ENCODE data around the gene SNX15.
A peak's percentile ranks its signal among the peaks of the same experiment; 100 is the strongest.

The SNX15 gene

DNA sequence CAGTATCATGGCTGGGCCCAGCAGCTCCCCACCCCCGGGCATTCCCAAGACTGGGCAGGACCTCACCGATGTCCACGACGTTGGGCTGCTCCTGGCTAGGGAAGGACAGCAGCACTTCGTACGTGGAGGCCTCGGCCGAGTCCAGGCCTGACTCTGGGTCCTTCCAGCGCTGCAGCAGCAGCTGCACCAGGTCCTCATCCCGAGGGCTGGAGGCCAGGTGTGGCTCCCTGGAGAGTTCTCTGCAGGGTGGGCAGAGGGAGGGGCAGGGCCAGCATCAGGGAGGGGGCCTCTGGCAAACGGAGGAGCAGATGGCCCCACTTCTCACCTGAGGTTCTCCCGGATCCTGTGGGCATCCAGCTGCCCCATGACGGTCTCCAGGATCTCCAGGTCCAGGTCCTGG lies 30.8 kb downstream of the SNX15 start:
- DNase-seq: no peak

DNA sequence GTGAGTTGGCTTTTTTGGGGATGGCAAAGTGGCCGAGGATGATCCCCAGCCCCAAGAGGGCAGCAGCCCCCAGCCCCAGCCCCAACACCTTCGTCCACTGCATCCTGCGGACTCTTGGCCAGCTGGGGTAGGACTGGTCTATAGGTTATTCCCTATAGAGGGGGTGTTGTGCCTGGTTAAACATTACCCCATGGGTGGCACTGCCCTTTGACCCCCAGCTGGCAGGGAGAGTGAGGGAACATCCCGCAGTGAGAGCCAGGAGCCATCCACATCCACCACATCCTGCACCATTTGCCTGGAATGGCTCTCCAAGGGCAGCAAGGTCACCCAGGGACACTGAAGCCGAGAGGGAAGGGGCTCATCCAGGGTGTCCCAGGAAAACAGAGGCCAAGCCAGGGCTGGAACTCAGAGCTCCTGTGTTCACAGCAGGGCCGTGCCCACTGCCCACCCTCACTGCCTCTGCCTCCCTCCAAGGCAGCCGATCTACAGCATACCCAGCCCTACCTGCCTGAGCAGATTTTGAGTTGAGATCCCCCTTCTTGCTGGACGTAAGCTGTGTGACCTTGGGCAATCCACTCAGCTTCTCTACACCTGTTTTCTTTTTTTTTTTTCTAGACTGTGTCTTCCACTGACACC lies 31.3 kb downstream of the SNX15 start, which contains the start of gene NAALADL1:
Gene NAALADL1 (minus strand): TSS at position 135 of the 636 bp plus-strand sequence. CDS start 32 bp downstream, at position 103.
- DNase-seq: no peak

DNA sequence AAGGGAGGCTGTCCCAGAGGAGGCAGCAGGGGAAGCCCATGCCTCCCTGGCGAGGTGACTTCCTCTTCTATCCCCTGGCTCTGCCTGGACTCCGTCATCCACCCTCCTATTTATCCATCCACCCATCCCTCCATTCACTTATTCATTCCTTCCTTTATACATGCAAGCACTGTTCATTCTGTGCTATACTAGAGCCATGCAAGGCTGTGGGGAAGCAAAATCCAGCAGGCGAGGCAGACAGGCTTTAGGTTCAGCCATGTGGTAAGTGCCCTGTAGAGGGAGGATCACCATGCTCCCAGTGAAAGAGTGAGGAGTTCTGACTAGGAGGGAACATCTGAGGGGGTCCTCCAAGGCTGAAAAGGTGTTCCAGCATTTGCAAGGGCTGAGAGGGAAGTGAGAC lies 32.3 kb downstream of the SNX15 start:
- DNase-seq: no peak

DNA sequence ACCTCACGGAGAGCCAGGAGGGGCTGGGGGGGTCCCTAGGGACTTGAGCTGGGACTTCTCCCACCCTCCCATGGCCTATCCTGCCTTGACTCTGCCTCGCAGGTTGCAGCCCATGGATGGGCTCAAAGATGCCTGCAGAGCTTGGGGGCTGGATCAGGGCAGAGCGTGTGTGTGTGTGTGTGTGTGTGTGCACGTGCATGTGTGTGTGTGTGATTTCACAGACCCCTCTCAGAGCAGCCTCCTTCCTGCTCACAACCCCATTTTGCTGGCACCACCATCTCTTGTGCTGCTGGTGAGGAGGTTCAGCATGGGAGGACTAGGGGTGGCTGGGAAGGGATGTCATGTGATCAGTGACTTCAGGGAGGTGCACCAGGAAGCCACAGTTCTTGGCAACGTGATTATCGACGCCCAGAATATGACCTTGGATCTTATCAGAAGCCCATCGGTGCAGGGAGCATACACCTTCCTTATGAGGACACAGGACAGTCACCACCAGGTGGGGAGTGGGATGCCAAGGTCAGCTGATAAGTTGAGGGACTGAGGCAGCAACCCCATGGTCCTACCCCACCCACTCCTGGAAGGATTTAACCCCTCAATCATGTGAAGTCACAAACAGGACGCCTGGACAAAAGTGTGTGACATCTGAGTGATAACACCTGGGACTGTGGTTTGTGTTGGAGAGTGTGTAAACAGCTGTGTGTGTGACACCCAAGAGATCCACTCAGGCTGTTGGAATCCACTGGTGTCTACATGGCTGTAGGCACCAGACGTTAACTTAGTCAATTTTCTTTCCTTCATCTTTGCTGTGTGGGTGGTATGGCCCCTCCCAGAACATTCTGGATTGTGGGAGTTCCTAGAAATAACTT lies 33.0 kb downstream of the SNX15 start:
- DNase-seq: no peak

DNA sequence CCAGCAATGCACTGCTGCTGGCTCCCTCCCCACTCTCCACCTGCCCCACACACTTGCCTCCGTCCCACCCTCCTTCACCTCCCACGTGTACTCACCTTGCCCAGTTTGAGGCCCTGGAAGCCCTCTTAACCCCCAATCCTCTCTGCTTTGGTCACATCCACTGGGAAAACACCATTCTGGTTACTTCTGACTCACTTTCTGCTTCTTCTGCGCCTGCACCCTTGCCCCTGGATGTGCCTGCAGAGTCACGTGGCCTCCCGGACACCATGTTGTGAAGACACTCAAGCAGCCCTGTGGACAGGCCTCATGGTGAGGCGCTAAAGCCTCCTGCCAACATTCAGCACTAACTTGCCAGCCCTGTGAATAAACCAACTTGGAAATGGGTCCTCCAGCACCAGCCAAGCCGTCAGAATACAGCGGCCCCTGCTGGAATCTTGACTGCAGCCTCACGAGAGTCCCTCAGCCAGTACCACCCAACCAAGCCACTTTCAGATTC lies 33.7 kb downstream of the SNX15 start:
- no peak for DNase-seq

DNA sequence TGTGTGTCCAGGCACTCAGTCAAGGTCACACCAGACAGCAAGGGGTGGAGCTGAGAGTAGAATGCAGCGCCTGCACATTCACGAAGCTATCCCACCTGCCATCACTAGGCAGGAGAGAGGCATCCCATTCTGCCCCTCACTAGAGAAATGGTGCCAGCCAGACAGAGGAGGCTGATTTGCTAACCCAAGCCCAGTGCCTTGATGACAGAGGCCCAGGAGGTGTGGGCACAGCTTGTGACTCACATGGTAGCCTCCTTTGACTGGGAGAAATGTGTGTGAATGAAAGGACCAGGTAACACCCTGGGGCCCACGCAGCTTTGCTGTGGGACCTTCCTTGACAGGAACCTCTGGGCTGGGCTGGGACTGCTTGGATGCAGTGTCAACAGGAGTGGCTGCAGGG lies 36.3 kb downstream of the SNX15 start:
- DNase-seq: no peak

DNA sequence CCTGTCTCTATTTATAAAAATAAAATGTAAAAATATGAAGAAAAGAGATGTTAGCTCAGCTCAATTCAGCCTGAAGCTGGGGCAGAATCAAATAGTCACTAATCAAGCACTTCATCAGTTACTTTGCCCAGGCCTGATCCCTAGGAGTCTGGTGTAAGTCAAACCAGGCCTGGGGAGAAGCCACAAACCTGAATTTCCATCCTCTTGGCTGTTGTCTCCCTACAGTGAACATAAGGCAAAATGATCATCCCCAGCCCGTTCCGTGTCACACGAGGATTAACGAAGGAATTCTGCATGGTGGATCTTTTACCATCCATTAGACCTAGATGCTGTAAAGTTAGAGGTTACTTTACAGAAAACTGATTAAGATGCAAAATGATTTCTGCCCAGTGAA lies 37.6 kb downstream of the SNX15 start:
- DNase-seq: no peak

DNA sequence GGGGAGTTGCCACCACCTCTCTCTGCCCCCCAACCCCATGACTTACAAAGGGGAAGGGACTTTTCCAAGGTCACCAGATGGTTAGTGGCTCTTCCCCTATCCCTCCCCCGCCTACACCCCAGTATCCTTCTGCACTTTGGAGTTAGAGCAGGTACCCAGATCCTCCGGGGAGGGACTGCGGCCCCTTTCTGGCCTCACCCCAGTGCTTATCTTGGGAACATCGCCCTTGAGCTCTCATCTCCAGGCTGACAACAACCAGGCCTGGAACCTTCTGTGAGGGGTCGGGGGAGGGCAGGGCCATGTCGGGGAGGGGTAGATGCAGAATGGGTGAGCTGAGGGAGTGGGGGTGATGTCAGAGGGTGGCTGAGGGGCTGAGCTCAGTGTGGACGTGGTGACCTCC lies 38.6 kb downstream of the SNX15 start:
- no peak for DNase-seq

DNA sequence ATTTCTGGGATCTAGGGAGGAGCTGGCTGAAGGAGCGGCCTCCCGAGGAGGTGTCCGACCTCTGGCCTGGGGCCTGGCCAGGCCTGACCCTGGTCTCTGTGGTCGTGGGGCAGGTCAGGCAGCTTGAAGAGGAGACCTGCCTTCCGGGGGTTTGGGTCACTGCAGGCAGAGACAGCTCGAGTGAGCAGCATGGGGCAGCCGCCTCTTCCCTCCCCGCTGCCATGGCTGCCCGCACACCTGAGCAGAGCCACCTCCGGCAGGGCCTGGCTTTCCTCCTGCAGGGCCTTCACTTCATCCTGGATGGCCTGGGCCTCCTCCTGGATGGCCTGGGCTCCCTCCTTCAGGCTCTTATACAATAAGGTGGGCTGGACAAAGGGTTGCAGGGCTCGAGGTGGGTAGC lies 39.1 kb downstream of the SNX15 start:
- DNase-seq: no peak

DNA sequence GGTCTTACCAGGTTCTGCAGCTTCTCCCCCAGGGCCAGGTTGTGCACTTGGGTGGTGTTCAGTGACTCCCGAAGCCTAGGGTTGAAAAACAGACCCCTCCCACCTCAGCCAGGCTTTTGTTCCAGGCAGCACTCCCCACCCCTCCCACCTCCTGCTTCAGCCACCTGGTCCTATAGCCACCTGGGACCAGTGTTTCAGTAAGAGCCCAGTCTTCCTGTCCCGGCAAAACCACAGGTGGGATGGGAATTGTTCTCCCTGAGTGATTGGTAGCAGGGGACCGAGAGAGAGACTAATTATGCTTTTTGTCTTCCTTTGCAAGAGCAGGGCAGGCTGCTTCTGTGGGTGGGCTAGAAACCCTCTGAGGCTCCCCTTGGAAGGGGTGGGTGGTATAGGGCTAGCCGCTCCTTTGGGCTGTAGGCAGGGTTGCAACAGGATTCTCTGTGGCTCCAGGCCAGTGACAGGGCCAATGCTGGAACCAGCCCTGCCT lies 39.6 kb downstream of the SNX15 start:
- DNase-seq: peak; percentile 47

DNA sequence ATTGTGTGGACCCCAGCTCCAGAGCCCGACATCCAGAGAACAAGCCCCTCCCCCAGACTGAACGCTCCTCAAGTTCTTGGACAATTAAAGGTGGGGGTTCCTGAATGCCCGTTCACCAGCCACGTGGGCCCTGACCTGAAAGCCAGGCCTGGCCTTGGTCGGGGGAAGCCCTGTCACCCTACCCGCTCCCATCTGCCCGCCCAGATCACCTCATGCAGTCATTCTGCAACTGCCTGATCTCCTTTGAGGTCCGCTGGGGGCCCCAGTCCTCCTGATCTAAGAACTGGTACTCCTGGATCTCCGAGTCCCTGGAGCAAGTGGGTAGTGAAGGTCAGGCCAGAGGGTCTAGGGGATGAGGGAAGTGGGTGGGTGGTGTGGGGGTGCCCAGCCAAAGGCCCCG lies 40.2 kb downstream of the SNX15 start:
- no peak for DNase-seq

DNA sequence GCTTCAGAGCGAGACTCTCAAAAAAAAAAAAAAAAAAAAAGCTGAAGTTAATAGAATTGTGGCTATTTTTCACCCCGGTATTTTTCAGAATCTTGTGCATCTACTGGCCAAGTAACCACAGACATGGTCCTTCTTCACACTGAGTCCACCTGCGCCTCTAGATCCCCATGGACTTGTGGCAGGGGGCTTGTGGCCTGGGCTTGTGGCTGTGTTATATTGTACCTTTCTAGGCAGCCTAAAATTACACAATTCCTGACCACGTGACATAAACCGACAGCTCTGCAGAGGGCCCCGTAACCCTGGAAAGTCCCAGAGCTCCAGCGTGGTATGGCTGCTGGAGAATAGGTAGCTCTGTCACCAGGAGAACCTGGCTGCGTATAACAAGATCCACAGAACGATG lies 42.0 kb downstream of the SNX15 start:
- no peak for DNase-seq

DNA sequence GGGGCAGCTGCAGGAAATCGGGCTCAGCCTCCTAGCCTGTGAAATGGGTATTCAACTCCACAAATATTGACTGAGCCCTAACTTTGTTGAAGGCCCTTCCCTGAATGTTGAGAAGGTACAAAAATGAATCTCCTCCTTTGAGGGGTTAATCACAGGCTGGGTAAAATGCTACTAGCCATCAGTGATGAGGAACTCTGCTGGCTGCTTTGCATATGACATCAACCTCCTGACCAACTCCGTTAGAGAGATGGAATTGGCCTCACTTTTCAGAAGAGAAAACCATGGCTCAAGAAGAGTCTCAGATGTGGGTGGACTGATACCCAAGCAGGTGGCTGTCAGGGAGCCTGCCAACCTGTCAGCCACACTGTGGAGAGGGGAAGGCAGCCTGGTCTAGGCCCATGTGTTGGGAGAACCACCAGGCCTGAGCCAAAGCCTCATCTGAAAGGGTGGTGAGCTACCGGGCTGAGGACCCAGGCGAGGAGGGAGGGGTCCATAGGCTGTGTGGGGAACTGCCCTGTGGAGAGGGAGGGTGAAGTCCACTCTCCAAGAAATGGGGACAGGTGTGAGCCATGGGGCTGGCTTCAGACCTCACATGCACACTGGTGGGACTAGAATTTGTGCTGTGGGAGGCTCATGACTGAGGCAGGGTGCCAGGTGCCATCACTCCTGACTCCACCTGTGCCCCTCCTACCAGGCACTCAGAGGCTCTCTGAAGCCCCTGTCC lies 44.8 kb downstream of the SNX15 start:
- no peak for DNase-seq

DNA sequence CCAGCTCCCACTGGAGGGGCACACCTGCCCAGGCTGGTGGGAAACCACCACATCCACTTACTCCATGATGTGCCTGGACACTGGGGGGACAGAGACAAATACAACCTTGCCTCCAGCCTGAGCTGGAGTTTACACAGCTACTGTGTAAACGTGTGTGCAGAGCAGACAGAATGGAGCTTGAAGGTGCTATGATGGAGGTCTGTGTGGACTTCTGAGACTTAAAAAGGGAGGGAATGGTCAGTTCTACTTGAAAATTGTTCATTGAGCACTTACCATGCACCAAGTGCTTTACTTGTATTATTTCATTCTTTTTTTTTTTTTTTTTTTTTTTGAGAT lies 45.4 kb downstream of the SNX15 start:
- DNase-seq: no peak

DNA sequence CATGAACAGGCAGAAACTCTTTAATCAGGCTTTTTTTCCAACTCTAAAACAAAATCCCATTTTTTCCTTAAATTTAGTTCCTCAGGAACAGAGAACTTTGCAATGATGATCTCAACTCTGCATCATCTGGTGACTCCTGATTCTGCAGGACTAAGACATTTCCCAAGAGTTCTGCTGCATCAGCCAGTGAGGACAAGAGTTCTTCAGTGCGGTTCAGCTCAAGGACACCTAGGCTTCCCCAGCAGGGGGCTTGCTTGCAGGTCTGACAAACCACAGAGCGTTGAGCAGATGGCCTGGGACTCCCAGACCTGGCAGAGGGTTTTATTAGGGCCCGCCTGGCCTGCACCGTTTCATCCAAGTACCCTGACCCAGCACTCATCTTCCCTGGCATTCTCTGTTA lies 50.2 kb downstream of the SNX15 start:
- no peak for DNase-seq

DNA sequence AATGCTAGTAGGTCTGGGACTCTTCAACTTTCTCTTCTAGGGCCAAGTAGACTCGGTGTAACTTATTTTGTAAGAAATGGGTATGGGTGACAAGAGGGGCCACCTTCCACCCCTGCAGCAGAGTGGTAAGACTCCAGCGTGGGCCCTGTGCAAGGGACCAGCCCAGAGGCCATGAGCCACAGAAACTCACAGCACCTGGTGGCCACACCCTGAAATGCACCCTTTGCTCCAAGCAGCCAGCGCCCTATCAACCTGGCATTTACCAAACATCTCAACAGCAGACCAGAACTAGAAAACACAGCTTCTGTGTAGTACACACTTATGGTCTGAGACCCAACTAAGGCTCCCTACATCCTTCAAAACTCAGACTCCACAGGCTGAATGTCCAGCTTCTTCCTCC lies 50.9 kb downstream of the SNX15 start:
- DNase-seq: peak; percentile 13

DNA sequence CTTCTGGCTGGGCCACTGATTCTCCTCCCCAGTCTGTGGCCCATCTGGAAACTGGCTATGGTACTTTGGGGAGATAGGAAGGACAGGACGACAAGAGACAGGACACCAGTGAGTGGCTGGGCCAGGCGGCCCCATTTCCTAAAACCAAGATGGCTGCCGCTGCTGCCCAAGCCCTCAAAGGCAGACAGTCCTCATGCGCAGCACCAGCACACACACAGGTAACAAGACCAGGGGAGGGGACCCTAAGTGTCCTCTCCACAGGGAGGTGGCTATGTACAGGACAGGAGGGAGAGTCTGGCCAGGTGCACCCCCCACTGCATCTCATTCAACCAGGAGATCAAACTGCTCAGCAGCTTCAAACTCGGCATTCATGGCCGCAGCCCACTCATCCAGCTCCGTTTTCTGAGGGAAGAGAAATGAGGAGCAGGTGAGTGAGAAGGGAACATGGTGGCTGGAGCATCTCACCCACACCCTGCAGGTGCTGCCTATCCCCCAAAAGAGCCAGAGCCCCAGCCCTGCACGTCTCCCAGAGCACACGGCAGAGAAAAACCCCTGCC lies 51.6 kb downstream of the SNX15 start:
- DNase-seq: no peak

DNA sequence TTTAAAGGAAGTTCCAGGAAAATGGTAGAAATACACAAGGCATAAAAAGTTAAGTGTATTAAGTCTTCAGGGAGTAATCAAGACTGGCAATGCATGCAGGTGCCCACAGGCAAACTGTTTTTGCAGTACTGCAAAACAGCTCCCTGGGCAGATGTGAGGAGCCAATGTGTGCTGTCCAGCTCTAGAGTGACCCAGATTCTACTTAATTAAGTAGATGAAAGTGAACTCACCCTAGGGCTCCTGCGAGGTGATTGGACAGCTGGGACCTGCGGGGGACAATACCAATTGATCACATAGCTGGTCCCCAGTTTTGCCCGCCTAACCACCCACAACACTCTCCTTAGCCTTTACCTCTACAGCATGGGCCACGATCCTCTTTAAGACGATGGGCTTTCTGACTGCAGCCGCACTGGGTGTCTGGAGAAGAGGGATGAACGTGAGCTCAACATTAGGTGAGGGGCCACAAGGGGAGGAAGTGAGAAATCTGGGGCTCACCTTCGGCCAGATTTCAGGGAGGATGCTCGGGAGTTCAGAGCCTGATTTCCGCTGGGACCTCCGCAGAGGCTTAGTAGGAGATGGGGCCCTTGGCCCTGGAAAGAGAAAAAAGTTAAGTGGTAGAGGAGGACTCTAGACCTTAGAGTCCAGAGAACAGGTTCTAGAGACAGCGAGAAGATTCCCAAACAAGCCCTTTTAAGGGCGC lies 56.0 kb downstream of the SNX15 start:
- DNase-seq: no peak

DNA sequence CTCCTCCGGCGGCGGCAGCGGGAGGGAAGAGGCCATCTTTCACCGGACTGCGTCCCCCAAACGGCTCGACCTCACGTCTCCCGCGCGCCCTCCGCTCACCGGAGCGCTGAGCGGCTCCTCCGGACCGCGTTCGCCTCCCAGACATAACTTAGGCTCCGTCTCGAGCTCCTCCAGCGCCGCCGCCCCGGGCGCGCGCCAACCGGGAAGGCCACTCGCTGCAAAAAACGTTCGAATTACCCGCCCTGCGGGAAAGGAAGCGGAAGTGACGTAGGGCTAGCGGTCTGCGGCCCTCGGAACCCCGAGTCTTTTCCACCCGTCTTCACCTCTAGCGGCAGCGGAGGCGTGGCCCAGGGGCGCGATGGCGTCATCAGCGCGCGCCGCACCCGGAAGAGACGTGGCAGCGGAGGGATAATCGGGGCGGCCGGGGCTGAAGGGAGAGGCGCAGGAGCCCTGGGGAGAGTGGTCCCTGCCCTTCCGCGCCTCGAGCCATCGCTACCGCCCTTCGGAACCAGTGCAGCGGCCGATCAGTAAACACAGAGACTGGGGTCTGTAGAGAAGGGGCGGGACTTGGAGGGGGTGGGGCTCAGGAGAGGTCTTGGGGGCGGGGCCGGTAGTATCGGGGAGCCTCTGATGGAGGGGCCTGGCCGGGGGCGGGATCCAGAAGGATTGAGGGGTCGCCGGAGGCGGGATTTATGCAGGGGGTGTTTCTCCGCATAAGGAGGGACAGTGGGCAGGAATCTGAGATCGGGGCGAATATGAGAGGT lies 56.8 kb downstream of the SNX15 start, which contains the start of the genes CDCA5 and ZFPL1:
Gene CDCA5 (minus strand): TSS at position 207 of the 764 bp plus-strand sequence. CDS start 62 bp downstream, at position 145.
Gene ZFPL1 (plus strand): TSS at position 389 of the 764 bp plus-strand sequence. CDS start 477 bp downstream, outside the sequence.
- peak; percentile 93 for DNase-seq

DNA sequence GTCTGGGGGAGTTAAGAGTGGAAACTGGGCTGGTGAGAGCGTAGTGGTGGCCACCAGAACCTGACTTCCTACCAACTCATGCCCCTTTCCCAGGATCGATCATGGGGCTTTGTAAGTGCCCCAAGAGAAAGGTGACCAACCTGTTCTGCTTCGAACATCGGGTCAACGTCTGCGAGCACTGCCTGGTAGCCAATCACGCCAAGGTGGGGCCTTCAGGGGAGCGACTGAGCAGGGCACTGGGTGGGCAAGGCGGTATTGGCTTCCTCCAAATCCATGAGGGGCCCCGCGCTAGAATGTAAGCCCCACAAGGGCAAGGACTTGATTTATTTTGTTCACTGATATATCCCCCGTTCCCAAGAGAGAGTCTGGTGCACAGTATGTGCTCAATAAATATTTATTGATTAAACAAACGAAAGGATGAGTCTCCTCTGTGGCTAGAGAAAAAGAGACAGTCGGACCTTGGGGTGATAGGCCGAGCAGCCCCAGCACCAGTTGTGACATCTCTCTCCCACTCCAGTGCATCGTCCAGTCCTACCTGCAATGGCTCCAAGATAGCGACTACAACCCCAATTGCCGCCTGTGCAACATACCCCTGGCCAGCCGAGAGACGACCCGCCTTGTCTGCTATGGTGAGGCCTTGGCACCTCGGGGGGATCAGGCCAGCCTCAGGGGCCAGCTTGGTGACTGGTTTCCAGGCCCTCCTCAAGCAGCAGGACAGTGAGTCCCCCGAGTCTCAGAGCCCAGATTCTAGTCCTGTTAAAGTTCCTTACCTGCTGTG lies 57.5 kb downstream of the SNX15 start:
- DNase-seq: no peak

DNA sequence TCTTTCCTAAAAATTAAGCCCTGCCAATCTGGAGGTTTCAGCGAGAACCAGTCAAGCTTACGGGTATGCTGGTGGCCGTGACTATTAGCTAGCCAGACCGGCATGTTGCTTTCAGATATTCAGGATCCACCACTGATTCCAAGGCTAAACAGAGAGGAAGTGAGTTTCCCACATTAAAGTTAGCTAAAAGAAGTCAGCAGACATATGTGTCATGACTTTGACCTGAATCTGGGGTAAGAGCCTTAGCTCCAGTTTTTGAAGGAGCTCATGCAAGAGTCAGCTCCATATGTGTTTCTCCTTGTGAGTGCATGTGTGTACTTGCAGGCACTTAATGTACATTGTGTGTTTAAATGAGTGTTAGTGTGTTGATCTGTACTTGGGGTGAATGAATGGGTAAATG lies 58.2 kb downstream of the SNX15 start:
- no peak for DNase-seq
